GM10266 (cell line): ENCODE data around the gene POLN.

Source experiments
- DNase-seq: peaks from one replicate; pipeline ENCODE4 v3.0.0; 2012; ENCODE audit errors: extremely low spot score
- TF ChIP-seq, protein P1 (sequence below): IDR thresholded peaks from 2 replicates; pipeline ENCODE4 v1.5.1; 2012; ENCODE audit warnings: mild to moderate bottlenecking, low read depth; ENCODE audit not compliant: control insufficient read depth, insufficient read depth; ENCODE audit errors: missing control alignments

POLN gene

DNA sequence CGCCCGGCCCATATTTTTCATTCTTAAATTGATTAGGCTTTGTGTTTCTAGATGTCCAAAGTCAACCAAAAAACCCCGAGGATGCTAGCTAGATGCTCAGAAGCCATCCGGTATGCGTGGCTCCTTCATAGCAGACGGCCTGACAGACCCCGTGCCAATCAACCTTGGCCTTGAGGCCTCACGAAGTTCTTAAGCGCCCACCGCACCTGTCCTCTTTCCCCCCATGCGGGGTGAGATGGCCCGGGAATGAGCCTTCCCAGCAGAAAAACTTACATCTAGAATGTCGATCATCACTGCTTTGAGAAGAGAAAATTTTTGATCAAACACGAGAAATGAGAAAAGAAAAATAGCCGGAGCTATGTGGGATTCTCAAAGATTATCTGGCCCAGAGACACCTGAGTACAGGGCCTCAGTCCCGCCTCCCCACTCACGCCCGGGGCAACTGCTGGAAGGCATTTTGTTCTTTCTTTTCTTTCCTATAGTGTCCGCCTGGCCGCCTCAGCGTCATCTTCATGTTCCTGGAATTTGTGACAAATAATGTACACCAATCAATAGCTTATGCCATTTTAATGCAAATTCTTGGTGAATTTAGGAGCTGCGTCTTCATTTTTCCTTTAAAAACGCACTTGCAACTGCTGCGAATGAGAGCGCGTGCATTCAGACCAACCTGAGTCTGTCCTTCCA, 184.4 kb downstream of the POLN start:
- no peak for DNase-seq
- TF ChIP-seq, protein P1, sequence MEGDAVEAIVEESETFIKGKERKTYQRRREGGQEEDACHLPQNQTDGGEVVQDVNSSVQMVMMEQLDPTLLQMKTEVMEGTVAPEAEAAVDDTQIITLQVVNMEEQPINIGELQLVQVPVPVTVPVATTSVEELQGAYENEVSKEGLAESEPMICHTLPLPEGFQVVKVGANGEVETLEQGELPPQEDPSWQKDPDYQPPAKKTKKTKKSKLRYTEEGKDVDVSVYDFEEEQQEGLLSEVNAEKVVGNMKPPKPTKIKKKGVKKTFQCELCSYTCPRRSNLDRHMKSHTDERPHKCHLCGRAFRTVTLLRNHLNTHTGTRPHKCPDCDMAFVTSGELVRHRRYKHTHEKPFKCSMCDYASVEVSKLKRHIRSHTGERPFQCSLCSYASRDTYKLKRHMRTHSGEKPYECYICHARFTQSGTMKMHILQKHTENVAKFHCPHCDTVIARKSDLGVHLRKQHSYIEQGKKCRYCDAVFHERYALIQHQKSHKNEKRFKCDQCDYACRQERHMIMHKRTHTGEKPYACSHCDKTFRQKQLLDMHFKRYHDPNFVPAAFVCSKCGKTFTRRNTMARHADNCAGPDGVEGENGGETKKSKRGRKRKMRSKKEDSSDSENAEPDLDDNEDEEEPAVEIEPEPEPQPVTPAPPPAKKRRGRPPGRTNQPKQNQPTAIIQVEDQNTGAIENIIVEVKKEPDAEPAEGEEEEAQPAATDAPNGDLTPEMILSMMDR = no peak

DNA sequence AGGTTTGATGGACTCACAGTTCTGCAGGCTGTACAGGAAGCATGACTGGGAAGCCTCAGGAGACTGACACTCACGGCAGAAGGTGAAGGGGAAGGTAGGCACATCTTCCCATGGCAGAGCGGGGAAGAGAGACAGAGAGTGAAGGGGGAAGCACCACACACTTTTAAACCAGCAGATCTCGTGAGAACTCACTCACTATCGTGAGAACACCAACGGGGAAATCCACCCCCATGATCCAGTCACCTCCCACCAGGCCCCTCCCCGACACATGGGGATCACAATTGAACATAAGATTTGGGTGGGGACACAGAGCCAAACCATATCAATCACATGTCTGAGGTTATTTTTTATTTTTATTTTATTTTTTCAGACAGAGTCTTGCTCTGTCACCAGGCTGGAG, 187.7 kb downstream of the POLN start:
- DNase-seq = no peak
- TF ChIP-seq, protein P1 = no peak

DNA sequence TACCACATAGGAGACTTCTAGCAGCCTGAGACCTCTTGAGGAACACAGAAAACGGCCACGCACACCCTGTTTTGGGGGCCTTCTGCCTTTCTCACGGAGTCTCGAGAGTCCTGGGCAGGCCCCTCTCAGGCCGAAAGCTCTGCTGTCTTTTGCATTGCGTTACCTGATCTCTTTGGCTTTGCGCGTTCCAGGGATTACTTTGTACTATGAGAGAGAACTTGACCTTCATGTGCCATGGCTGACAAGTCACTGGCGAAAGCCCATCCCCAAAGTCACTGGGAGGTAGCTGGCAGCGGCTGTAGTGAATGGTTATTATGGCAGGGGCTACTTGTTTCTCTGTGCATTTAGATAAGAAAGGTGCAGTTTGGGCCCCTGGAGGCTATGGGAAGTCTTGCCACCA, 190.8 kb downstream of the POLN start:
- no peak for DNase-seq
- TF ChIP-seq, protein P1 = no peak

DNA sequence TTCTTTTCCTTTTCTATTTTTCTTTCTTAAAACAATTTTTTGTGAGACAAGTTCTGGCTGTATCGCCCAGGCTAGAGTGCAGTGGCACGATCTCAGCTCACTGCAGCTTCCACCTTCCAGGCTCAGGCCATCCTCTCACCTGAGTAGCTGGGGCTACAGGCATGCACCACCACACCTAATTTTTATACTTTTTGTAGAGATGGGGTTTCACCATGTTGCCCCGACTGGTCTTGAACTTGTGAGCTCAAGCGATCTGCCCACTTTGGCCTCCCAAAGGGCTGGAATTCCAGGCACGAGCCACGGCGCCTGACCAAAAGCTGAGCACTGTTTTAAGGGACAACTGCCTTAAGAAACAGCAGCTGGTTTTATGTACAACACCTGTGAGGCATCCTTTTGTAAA, 192.1 kb downstream of the POLN start:
- no peak for DNase-seq

DNA sequence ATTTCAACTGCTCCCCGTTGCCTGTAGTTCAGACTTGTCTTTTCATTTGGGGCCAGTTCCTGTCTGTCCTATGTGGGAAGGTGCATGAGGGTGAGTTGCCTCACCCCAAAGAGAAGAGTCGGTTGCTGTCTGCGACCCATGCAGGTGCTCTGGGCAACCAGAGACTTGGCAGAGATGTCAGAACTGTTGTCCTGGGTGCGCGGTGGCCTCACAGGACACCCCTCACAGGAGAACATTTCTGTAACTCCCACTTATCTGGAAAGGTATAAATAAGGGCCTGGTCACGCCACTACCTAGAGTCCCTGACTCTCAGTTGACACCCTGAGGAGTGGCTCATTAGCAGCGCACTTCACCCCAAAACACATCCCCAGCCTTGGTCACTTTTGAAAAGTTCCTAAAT, 192.5 kb downstream of the POLN start:
- DNase-seq = no peak
- TF ChIP-seq, protein P1 = no peak

More for the DNA sequence above, 192.1 kb downstream of the POLN start:
- TF ChIP-seq, protein P1 = no peak

DNA sequence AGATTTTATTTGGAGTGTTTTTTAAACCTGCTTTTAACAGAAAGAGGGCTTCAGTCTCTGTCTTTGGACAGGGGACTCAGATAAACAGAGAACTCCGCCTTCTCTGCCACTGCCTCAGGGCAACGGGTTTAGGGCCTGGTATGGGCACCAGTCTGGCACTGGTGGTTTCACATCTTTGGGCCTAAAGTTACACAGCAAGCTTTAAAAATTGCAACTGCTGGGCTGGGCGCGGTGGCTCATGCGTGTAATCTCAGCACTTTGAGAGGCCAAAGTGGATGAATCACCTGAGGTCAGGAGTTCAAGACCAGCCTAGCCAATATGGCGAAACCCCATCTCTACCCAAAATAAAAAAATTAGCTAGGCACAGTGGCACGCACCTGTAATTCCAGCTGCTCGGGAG, 193.1 kb downstream of the POLN start:
- no peak for DNase-seq
- TF ChIP-seq, protein P1 = no peak

DNA sequence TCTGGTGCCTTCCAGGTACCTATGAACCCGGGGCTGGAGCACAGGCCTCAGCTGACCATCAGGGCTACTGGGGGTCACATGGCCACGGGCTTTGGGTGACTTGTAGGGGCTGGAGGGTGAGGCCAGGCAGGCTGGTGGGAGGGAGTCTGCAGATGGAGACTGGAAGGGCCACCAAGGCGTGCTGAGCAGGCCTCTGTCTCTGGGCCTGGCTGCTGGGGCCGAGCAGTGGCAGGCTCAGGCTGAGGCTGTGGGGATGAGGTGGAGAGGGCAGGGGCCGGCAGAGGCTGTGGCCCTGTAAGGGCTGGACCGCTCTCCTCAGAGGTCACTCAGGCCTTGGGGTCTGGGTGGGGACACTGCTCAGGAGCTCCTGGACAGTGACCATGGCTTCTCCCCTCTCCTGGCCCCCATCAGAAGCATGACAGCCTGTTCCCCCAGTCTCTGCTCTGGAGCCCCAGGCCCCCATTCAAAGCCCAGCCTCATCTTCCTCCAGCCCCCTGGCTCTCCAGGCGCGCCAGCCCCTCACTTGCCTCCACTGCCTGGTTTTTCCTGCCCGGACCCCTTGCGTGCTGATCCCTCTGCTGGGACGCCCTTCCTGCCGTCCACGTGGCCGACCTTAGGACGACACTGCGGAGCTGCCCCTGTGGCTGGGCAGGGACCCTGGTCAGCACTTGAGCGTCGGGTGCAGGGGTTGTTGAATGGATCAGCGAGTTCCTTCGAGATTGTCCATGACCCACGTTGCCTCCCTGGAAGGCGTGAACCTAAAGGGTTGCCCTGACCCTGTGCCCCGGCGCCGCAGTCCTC, 193.9 kb downstream of the POLN start:
- no peak for DNase-seq
- TF ChIP-seq, protein P1 = no peak
